Karpas-422 (cell line): ENCODE measurements around the gene MYO9B. TPM values are rescaled to one million over a fixed set of nuclear protein-coding genes. Genes with fewer than 3 reads are reported as not detected.

Experiments used
- DNase-seq: peaks from one replicate; pipeline ENCODE4 v3.0.0-alpha.2; 2015
- H2AFZ ChIP-seq: fragments of 200-600 bp; sonication (generic); 2 replicates; pipeline ENCODE4 v1.6.1; 2014; ENCODE audit warnings: antibody characterized with exemption, low read length, mixed read lengths
- H3K27ac ChIP-seq: fragments of 200-600 bp; sonication (generic); 2 replicates; pipeline ENCODE4 v1.5.1; 2014; ENCODE audit warnings: mild to moderate bottlenecking, low read length, moderate library complexity
- H3K27me3 ChIP-seq: fragments of 200-600 bp; sonication (generic); 2 replicates; pipeline ENCODE4 v1.6.1; 2014; ENCODE audit warnings: low read length, mixed read lengths
- H3K36me3 ChIP-seq: fragments of 200-600 bp; sonication (generic); 2 replicates; pipeline ENCODE4 v1.6.1; 2014; ENCODE audit warnings: low read length, mixed read lengths; ENCODE audit not compliant: insufficient read depth
- H3K4me1 ChIP-seq: fragments of 200-600 bp; sonication (generic); 2 replicates; pipeline ENCODE4 v1.6.1; 2014; ENCODE audit warnings: mild to moderate bottlenecking, low read length, mixed read lengths
- H3K4me2 ChIP-seq: fragments of 200-600 bp; sonication (generic); 2 replicates; pipeline ENCODE4 v1.6.1; 2014; ENCODE audit warnings: low read length, low read depth, mild to moderate bottlenecking; ENCODE audit not compliant: poor library complexity, severe bottlenecking
- H3K4me3 ChIP-seq: fragments of 200-600 bp; sonication (generic); 2 replicates; pipeline ENCODE4 v1.5.1; 2014; ENCODE audit warnings: mild to moderate bottlenecking, antibody characterized with exemption, low read length, mixed read lengths
- H3K79me2 ChIP-seq: fragments of 200-600 bp; sonication (generic); 2 replicates; pipeline ENCODE4 v1.6.1; 2014; ENCODE audit warnings: mild to moderate bottlenecking, low read length, mixed read lengths
- H3K9ac ChIP-seq: fragments of 200-600 bp; sonication (generic); 2 replicates; pipeline ENCODE4 v1.6.0; 2014; ENCODE audit warnings: low read length
- H3K9me2 ChIP-seq: fragments of 200-600 bp; sonication (generic), shearing (Covaris generic); replicated peaks from 2 replicates; pipeline ENCODE4 v1.6.0; 2014; ENCODE audit warnings: mild to moderate bottlenecking, low read length, moderate library complexity; ENCODE audit not compliant: insufficient read depth
- H3K9me3 ChIP-seq: fragments of 300-700, 200-600 bp; sonication (generic); 2 replicates; pipeline ENCODE4 v1.6.1; 2014; ENCODE audit warnings: low read length, mixed read lengths
- H4K20me1 ChIP-seq: fragments of 200-600 bp; sonication (generic); 2 replicates; pipeline ENCODE4 v1.6.1; 2014; ENCODE audit warnings: mild to moderate bottlenecking, antibody characterized with exemption, low read length, low read depth; ENCODE audit not compliant: insufficient read depth
- total RNA-seq: library from RNA; depleted of rRNA; stranded (reverse); fragments of >200 nt; shearing (Covaris generic); gene quantifications from 2 replicates; pipeline ENCODE4 v1.2.3, GENCODE V29; 2014; ENCODE audit warnings: low replicate concordance

MYO9B gene
- total RNA-seq, 1 experiment from 2014 or later = 80.1 TPM

DNA sequence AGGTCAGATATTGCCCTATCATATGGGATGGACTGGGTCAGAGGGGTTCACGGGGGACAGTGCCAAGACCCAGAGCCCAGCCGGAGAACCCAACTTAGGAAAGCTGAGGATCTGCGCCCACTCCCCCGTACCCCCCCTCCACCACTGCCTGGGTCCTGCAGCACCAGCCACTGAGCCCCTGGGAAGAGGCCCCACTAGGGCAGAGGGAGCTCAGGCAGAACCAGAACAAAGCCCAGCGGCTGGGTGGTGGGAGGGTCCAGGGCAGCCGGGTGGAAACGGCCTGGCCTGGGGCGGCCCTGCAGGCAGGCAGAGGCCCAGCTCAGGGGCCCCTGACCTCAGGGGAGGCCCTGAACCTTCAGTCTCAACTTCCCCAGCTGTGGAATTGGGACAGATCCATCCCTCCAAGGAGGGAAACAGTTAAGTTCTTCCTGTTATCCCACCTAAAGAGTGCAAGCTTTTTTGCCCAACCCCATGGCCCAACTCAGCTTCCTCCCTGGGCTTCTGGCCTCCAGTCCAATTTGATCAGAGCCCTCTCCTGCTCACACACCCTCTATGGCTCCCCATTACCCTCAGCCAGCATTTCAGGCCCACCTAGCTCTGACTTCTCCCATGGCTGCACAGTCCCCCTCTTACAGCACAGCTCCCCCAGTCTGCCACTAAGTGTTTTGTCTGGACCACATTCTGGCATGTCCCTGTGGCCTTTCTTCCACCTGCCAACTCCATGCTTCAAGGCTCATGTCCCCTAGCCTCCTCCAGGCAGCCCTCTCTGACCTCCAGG lies 167.0 kb downstream of the MYO9B start:
- Histone ChIP-seq H3K27ac (peak overlapping the region; percentile 31), H3K79me2 (peaks cover 24% of the 10 kb centered on the region), H2AFZ (no peak overlapping the region), H3K9ac (no peak overlapping the region), H4K20me1 (peaks cover 16% of the 10 kb centered on the region), H3K27me3 (no peaks in the 10 kb centered on the region), H3K4me3 (no peak overlapping the region), H3K36me3 (no peaks in the 10 kb centered on the region), H3K4me2 (peak overlapping the region; percentile 73), H3K9me2 (no peaks in the 10 kb centered on the region), H3K4me1 (peaks cover 38% of the 10 kb centered on the region), H3K9me3 (no peaks in the 10 kb centered on the region)
- no peak for DNase-seq

DNA sequence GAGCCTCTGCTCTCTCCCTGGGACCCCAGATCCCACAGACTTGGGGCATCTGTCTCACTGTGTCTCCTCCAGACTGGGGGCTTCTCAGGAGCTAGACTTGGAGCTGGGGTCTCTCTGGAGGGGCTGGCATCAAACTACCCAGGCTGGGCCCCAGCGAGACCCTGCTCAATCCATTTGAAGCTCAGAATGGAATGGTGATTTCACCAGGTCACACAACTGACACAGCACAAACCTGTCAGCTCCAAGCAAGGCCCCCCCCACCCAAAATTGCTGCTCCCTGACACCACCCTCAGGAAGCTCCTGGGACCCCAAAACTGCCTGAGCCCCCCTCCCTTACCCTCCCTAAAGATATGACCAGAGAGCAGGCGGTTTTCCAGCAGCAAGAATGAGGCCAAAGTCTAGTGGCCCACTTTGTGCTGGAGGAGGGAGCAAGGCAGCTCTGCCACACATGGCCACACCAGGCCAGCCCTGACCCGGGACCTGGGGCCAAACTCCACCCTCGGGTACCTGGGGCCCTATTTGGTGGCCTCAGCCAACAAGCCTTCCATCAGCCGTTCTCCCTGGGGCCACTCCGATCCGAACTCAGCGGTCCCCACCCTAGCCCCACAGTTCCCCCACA lies 167.7 kb downstream of the MYO9B start:
- no peak for DNase-seq
- Histone ChIP-seq H3K4me3 (peak overlapping the region; percentile 58; the same call in 1 of the 2 replicates), H3K79me2 (peaks cover 24% of the 10 kb centered on the region), H4K20me1 (peaks cover 16% of the 10 kb centered on the region), H3K27ac (no peak overlapping the region), H3K27me3 (no peaks in the 10 kb centered on the region), H3K4me1 (peaks cover 40% of the 10 kb centered on the region), H2AFZ (no peak overlapping the region), H3K9me2 (no peaks in the 10 kb centered on the region), H3K9ac (0 out of 2 replicates have a peak overlapping the region, but pooled peaks have one; percentile 14), H3K36me3 (no peaks in the 10 kb centered on the region), H3K9me3 (no peaks in the 10 kb centered on the region), H3K4me2 (peak overlapping the region; percentile 73)

DNA sequence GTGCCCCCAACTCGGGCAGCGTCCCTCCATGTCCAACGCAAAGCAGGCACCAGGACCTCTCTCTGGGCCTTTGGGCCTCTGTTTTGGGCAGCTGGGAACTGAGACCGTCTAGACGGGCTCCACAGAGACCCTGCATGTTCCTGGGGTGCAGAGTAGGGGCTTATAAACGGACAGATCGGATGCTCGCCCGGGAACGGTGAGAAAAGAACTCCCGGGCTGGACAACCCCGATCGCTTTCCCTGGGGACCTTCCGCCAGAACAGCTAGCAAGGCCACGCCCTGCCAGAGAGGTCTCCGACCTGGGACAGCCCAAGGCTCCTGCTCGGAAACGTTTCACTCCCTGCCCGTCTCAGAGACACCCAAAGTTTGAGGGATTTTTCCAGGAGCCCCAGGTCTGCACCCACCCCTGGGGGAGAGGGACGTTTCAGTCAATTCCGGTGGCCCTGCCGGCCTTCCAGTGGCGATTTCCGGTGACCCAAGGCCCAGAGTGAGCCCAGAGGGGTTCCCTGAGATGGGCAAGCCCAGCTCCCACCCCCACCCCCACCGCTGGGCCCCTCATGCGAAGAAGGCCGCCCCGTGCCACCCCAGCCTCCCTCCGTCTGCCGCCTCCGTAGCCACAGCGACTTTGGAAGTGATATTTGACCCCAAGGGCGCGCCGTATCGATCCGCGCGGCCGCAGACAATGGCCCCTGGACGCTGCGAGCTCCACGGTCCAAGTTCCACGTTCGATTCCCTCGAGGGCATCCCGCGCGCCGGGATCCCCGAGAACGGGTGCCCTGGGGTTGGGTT lies 168.4 kb downstream of the MYO9B start:
- Histone ChIP-seq H4K20me1 (peaks cover 16% of the 10 kb centered on the region), H3K27ac (no peak overlapping the region), H3K9me3 (no peaks in the 10 kb centered on the region), H3K9ac (peak overlapping the region; percentile 77), H2AFZ (no peak overlapping the region), H3K79me2 (peaks cover 24% of the 10 kb centered on the region), H3K4me2 (peak overlapping the region; percentile 73), H3K36me3 (no peaks in the 10 kb centered on the region), H3K9me2 (no peaks in the 10 kb centered on the region), H3K4me3 (peak overlapping the region; percentile 58), H3K27me3 (no peaks in the 10 kb centered on the region), H3K4me1 (peaks cover 43% of the 10 kb centered on the region)
- no peak for DNase-seq

DNA sequence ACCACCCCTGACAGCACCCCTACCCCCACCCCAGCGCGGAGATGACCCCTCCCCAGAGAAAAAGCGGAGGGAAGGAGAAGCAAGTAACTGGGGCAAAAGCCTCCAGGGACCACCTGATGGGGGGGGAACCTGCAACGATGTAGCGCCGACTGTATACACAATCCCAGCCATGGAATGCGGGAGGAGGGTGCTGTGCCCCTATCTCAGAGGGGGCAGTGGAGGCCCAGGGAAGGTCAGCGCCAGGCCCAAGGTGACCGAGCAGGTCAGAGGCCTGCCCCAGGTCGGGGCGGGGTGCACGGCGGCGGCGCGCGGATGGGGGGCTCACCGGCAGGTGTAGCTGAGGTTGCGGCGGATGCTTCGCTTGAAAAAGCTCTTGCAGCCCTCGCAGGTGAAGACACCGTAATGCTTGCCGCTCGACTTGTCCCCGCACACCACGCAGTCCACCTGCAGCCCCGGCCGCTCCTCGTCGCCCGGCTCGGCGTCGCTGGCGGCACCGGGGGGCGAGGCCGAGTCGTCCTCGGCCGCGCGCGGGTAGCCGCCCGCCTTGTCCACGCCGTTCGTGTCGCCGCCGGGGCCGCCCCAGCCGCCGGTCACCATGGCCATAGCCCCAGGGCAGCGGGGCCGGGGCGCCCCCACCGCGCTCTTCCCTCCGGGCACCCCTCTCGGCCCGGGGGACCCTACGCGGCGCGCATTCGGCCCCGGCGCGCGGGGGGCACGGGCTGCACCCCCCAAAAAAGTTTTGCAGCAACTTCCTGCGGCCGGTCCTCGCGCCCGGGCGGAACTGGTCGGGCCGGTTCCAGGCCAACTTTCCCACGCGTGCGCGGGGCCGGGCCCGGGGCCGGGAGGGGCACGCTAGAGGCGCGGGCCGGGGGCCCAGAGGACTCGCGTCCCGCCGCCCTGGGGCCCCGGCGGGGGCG lies 169.3 kb downstream of the MYO9B start:
- Histone ChIP-seq H3K4me1 (peaks cover 43% of the 10 kb centered on the region), H3K9ac (peak overlapping the region; percentile 77), H3K4me3 (peak overlapping the region; percentile 58), H3K79me2 (peaks cover 24% of the 10 kb centered on the region), H3K4me2 (peak overlapping the region; percentile 73), H3K9me2 (no peaks in the 10 kb centered on the region), H3K36me3 (no peaks in the 10 kb centered on the region), H4K20me1 (peaks cover 16% of the 10 kb centered on the region), H3K27me3 (no peaks in the 10 kb centered on the region), H2AFZ (no peak overlapping the region), H3K27ac (no peak overlapping the region), H3K9me3 (no peaks in the 10 kb centered on the region)
- peak; percentile 63 for DNase-seq

DNA sequence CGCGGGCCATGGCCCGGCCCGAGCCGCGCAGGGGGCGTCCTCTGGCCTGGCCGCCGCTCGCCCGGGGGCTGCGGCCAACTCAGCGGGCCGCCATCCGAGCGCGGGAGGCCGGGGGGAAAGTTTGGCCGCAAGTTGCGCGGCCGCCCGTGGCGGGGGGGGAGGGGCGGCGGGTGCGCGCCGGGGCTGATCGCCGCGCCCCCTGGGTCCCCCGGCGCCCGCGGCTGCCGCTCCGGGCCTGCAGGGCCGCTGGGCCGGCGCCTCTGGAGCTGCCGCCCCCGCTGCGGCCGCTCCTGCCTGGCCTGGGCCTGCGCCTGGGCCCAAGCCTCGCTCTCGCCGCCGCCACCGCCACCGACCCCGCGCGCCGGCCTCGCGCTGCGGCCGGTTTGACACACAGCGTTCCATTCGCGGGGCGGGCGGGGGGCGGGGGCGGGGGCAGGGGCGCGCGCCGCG lies 170.0 kb downstream of the MYO9B start, which contains the start of gene NR2F6:
TSS of gene NR2F6 (minus strand) at position 385 of the 450 bp plus-strand sequence. CDS start 699 bp downstream, outside the sequence.
- Histone ChIP-seq H3K4me2 (peak within 1 kb of the TSS; percentile 98), H3K36me3 (no peaks in the 10 kb centered on the region), H3K27ac (peak within 1 kb of the TSS; percentile 57; the same call in 1 of the 2 replicates), H3K9ac (peak within 1 kb of the TSS; percentile 82), H2AFZ (peak within 1 kb of the TSS; percentile 96), H3K79me2 (peaks cover 24% of the 10 kb centered on the region), H3K4me1 (peaks cover 43% of the 10 kb centered on the region), H4K20me1 (peaks cover 16% of the 10 kb centered on the region), H3K4me3 (peak within 1 kb of the TSS; percentile 75), H3K9me3 (no peaks in the 10 kb centered on the region), H3K27me3 (no peaks in the 10 kb centered on the region), H3K9me2 (no peaks in the 10 kb centered on the region)
- DNase-seq = no peak

DNA sequence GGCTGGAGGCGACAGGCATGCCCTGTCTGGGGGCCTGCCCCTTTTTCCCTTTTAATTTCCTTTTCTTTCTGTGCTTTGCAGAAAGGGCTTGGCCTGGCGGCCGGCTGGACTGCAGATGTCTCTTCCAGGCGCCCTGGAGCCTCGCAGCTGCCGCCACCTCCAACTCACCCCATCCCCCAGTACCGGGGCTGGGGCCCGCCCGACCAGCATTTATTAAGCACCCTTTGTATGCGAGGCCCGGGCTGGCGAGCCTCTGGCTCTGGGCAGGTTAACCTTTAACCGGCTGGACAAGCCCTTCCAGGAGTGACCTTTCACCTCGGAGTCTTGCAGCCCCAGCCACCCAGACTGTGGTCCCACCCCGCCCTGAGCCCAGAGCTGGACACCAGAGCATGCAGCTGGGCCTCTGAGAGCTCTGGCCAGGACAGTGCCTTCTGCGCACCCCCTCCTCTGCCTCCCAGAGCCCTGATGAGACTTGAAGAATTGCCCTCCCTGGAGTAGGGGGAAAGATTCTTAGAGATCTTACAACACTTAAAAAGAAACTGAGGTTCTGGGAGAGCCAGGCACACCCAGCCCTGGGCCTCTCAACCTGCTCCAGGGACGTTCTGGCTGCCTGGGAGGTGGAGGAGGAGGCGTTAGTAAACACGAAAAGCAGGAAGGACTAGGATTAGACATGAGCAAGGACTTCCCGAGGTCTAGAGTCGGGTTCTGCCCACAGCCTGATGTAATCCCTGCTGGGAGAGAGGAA lies 171.3 kb downstream of the MYO9B start:
- Histone ChIP-seq H3K79me2 (peaks cover 24% of the 10 kb centered on the region), H3K4me1 (peaks cover 39% of the 10 kb centered on the region), H3K4me3 (peak overlapping the region; percentile 75), H3K4me2 (peak overlapping the region; percentile 98), H3K9ac (peak overlapping the region; percentile 82), H3K36me3 (no peaks in the 10 kb centered on the region), H2AFZ (peak overlapping the region; percentile 96), H3K9me3 (no peaks in the 10 kb centered on the region), H3K27me3 (no peaks in the 10 kb centered on the region), H4K20me1 (peaks cover 16% of the 10 kb centered on the region), H3K27ac (no peak overlapping the region; the same call in 1 of the 2 replicates), H3K9me2 (no peaks in the 10 kb centered on the region)
- no peak for DNase-seq
